HepG2 (cell line): ENCODE data around the gene SIK3. TPM values are rescaled to one million over a fixed set of nuclear protein-coding genes. Genes with fewer than 3 reads are reported as not detected.

Experiments
- ATF4 ChIP-seq, 2 experiments: fragments of 450-650 bp in 1 of 2; sonication (generic) in 1 of 2; formaldehyde crosslinking; IDR thresholded peaks; 2 replicates each; pipeline versions ENCODE4 v1.5.0 to v1.8.0; 2020 to 2022; ENCODE audit warnings: mild to moderate bottlenecking in 1 of 2, missing genetic modification reagents in 1 of 2
- HNRNPUL1 ChIP-seq: fragments of 200-400 bp; formaldehyde crosslinking; IDR thresholded peaks from 2 replicates; pipeline ENCODE4 v1.6.1; 2017; ENCODE audit warnings: low read depth, mild to moderate bottlenecking, low read length, moderate library complexity
- JARID2 ChIP-seq: sonication (generic); formaldehyde crosslinking; IDR thresholded peaks from 2 replicates; pipeline ENCODE4 v1.8.1; 2023; ENCODE audit warnings: missing genetic modification reagents, inconsistent platforms; ENCODE audit not compliant: insufficient replicate concordance
- MYC ChIP-seq: sonication (generic); formaldehyde crosslinking; IDR thresholded peaks from 2 replicates; pipeline ENCODE4 v1.9.0; 2021; ENCODE audit warnings: missing genetic modification reagents, borderline replicate concordance
- REST ChIP-seq, 2 experiments: IDR thresholded peaks; 2 replicates each; pipeline ENCODE4 v1.6.1; 2011 to 2012; ENCODE audit warnings: low read length in 2 of 2, borderline replicate concordance in 1 of 2, low read depth in 1 of 2, mild to moderate bottlenecking in 1 of 2, moderate library complexity in 1 of 2
- SIX4 ChIP-seq: sonication (generic); formaldehyde crosslinking; IDR thresholded peaks from 2 replicates; pipeline ENCODE4 v1.4.0; 2020; ENCODE audit warnings: missing genetic modification reagents
- SMC3 ChIP-seq: IDR thresholded peaks from 2 replicates; pipeline ENCODE4 v1.6.1; 2011; ENCODE audit warnings: low read length, improper control_type of control experiment
- TBL1XR1 ChIP-seq: fragments of 150-350 bp; IDR thresholded peaks from 2 replicates; pipeline ENCODE4 v1.6.1; 2014; ENCODE audit warnings: borderline replicate concordance, low read length; ENCODE audit not compliant: partially characterized antibody
- TFAP4 ChIP-seq: sonication (generic); IDR thresholded peaks from 2 replicates; pipeline ENCODE4 v1.6.1; 2016; ENCODE audit warnings: low read depth, borderline replicate concordance
- ZNF292 ChIP-seq: sonication (generic); formaldehyde crosslinking; IDR thresholded peaks from 2 replicates; pipeline ENCODE4 v1.8.1; 2022; ENCODE audit warnings: mild to moderate bottlenecking, low read depth, missing genetic modification reagents, borderline replicate concordance
- ZNF329 ChIP-seq: sonication (generic); formaldehyde crosslinking; IDR thresholded peaks from 2 replicates; pipeline ENCODE4 v1.9.0; 2021; ENCODE audit warnings: low read depth, mild to moderate bottlenecking, missing genetic modification reagents
- ZNF510 ChIP-seq: sonication (generic); formaldehyde crosslinking; IDR thresholded peaks from 2 replicates; pipeline ENCODE4 v1.4.0; 2020; ENCODE audit warnings: low read depth, mild to moderate bottlenecking, missing genetic modification reagents
- ZNF670 ChIP-seq: sonication (generic); formaldehyde crosslinking; IDR thresholded peaks from 2 replicates; pipeline ENCODE4 v1.8.0; 2022; ENCODE audit warnings: mild to moderate bottlenecking, missing genetic modification reagents, borderline replicate concordance
- ZNF768 ChIP-seq: sonication (generic); formaldehyde crosslinking; IDR thresholded peaks from 2 replicates; pipeline ENCODE4 v1.4.0; 2020; ENCODE audit warnings: missing genetic modification reagents
- ZNF883 ChIP-seq: sonication (generic); formaldehyde crosslinking; IDR thresholded peaks from 2 replicates; pipeline ENCODE4 v1.5.1; 2020; ENCODE audit warnings: mild to moderate bottlenecking, missing genetic modification reagents; ENCODE audit errors: not compliant biosample characterization
- polyA plus RNA-seq, 8 experiments: library from polyadenylated mRNA; depleted of rRNA in 3 of 8; stranded (reverse) in 7 of 8; unstranded in 1 of 8; fragments of >200 nt; fragmentation: Illumina TruSeq in 4 of 8; extraction: Trizol in 4 of 8; gene quantifications; 2 replicates each; pipeline versions ENCODE4 v1.2.1 to v1.2.3, GENCODE V29; 2011 to 2016; ENCODE audit warnings: low read depth in 4 of 8, missing spikeins in 1 of 8, mixed read lengths in 1 of 8; ENCODE audit not compliant: insufficient read depth in 1 of 8
- total RNA-seq, 5 experiments: library from RNA; depleted of rRNA; stranded (reverse); fragments of >200 nt; fragmentation: Illumina TruSeq; extraction: Trizol; gene quantifications; 2 replicates each; pipeline ENCODE4 v1.2.3, GENCODE V29; 2016; ENCODE audit warnings: low read depth in 1 of 5
- TF ChIP-seq, protein P1 (sequence below): IDR thresholded peaks from 2 replicates; pipeline ENCODE4 v1.6.1; 2016; ENCODE audit warnings: mild to moderate bottlenecking, missing biosample characterization, missing genetic modification reagents
- TF ChIP-seq, protein P2 (sequence below): sonication (generic); formaldehyde crosslinking; IDR thresholded peaks from 2 replicates; pipeline ENCODE4 v1.4.0; 2020; ENCODE audit warnings: mild to moderate bottlenecking, low read depth, missing genetic modification reagents
- TF ChIP-seq, protein P3 (sequence below): sonication (generic); formaldehyde crosslinking; IDR thresholded peaks from 2 replicates; pipeline ENCODE4 v1.4.0; 2020; ENCODE audit warnings: mild to moderate bottlenecking, missing genetic modification reagents

SIK3 gene
- total and polyA plus RNA-seq, 2 of the 13 experiments (the other 11 are each of a cell fraction or from before 2014, with no cell fraction given): 5.7 to 9.8 TPM

- TF ChIP-seq HNRNPUL1: no peak
- TF ChIP-seq JARID2 (CRISPR knock-in tag): no peak
- TF ChIP-seq SIX4 (CRISPR knock-in tag): no peak
- TF ChIP-seq, protein P1, sequence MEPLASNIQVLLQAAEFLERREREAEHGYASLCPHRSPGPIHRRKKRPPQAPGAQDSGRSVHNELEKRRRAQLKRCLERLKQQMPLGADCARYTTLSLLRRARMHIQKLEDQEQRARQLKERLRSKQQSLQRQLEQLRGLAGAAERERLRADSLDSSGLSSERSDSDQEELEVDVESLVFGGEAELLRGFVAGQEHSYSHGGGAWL (CRISPR knock-in tag): no peak
- TF ChIP-seq ZNF510 (CRISPR knock-in tag): 0 out of 2 replicates have a peak, but pooled peaks have one; percentile 32
- TF ChIP-seq ZNF883 (CRISPR knock-in tag): no peak
- TF ChIP-seq, protein P2, sequence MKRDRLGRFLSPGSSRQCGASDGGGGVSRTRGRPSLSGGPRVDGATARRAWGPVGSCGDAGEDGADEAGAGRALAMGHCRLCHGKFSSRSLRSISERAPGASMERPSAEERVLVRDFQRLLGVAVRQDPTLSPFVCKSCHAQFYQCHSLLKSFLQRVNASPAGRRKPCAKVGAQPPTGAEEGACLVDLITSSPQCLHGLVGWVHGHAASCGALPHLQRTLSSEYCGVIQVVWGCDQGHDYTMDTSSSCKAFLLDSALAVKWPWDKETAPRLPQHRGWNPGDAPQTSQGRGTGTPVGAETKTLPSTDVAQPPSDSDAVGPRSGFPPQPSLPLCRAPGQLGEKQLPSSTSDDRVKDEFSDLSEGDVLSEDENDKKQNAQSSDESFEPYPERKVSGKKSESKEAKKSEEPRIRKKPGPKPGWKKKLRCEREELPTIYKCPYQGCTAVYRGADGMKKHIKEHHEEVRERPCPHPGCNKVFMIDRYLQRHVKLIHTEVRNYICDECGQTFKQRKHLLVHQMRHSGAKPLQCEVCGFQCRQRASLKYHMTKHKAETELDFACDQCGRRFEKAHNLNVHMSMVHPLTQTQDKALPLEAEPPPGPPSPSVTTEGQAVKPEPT (CRISPR knock-in tag): no peak
- TF ChIP-seq, protein P3, sequence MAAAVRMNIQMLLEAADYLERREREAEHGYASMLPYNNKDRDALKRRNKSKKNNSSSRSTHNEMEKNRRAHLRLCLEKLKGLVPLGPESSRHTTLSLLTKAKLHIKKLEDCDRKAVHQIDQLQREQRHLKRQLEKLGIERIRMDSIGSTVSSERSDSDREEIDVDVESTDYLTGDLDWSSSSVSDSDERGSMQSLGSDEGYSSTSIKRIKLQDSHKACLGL: no peak
- no peak for TF ChIP-seq ZNF670 (CRISPR knock-in tag)
- TF ChIP-seq TFAP4: no peak
- no peak for TF ChIP-seq MYC (CRISPR knock-in tag)
- peak; percentile 33; the same call in 1 of the 2 replicates for TF ChIP-seq SMC3
- TF ChIP-seq ZNF768 (CRISPR knock-in tag): no peak
- no peak for TF ChIP-seq ZNF292
- TF ChIP-seq TBL1XR1: peak; percentile 71
- no peak for TF ChIP-seq ZNF329 (CRISPR knock-in tag)
- TF ChIP-seq ATF4 (CRISPR knock-in tag; IDR thresholded peaks at IDR 0.05): peak in 1 of 2 experiments; percentile 74; a peak in 2 of 4 replicates
- TF ChIP-seq REST (IDR thresholded peaks at IDR 0.05; ENCODE audit: borderline replicate concordance in 1 of 2, low read depth in 1 of 2, low read length in 2 of 2): 0 out of 4 replicates have a peak, but pooled peaks of 1 of the 2 experiments have one; percentile 19
Measured at GRCh38 chr11:117095284-117096161, 2.7 kb downstream of the SIK3 start (continued).
